Measurements from ENCODE around the gene GLIS1.

DNA sequence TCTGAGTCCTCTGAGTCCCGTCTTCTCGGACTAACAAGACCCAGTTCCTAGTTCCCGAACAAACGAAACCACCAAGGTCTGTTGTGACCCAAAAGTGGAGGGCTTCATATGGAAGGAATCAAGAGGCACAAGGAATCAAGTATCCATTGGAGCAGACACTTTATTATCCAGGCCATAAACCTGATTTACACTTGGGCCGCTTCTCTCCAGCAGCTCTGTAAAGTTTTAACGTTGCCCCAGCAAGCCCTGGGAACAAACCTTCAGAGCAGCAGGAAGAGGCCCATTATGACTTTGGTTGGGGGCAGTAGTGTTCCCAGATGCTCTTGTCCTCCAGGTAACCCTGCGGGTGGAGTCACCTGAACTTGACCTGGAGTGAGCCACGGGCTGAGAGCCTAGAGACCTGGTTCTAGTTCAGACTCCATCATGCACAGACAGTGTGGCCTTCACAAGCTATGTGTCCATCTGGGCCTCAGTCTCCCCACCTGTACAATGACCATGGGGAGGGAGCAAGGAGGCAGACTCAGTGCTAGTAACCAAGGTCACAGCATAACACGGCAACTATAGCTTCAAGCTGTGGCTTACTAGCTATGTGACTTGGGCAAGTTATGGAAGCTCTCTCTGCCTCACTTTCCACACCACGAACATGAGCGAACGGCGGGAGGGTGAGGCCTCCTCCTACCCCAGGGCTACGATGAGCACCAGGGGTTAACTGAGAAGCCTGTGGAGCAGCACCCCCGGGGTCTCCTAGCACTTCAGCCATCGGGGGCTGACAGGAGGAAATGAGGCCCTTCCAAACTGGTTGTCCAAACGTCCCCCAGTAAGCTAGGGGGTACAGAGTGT is 95.7 kb downstream of the GLIS1 start:
- TF ChIP-seq, protein P1, sequence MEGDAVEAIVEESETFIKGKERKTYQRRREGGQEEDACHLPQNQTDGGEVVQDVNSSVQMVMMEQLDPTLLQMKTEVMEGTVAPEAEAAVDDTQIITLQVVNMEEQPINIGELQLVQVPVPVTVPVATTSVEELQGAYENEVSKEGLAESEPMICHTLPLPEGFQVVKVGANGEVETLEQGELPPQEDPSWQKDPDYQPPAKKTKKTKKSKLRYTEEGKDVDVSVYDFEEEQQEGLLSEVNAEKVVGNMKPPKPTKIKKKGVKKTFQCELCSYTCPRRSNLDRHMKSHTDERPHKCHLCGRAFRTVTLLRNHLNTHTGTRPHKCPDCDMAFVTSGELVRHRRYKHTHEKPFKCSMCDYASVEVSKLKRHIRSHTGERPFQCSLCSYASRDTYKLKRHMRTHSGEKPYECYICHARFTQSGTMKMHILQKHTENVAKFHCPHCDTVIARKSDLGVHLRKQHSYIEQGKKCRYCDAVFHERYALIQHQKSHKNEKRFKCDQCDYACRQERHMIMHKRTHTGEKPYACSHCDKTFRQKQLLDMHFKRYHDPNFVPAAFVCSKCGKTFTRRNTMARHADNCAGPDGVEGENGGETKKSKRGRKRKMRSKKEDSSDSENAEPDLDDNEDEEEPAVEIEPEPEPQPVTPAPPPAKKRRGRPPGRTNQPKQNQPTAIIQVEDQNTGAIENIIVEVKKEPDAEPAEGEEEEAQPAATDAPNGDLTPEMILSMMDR (conservative IDR thresholded peaks at IDR 0.05; ENCODE audit: low read depth, low read length) = no peak
- TF ChIP-seq EZH2 (IDR thresholded peaks at IDR 0.05; ENCODE audit: borderline replicate concordance, low read depth, low read length, poor library complexity, severe bottlenecking) = no peak

All from A673 (cell line).